Measurements from ENCODE around the gene RCBTB2. TPM values are rescaled to one million over a fixed set of nuclear protein-coding genes. Genes with fewer than 3 reads are reported as not detected.
A peak's percentile ranks its signal among the peaks of the same experiment; 100 is the strongest.

Gene RCBTB2
- total and polyA plus RNA-seq, 9 of the 15 experiments (the other 6 are each of a cell fraction or from before 2014, with no cell fraction given) = 0.91 to 3.3 (median 1.5) TPM

GRCh38 chr13:48532506-48533499, at the start of gene RCBTB2 (continued):
- TF ChIP-seq PRMT5 (CRISPR knock-in tag; IDR thresholded peaks at IDR 0.05) (no peak), TBP (optimal IDR thresholded peaks at IDR 0.05; ENCODE audit: low read depth, low read length) (peak; percentile 62), ZNF263 (CRISPR knock-in tag; IDR thresholded peaks at IDR 0.05; ENCODE audit: borderline replicate concordance) (no peak), CREM (IDR thresholded peaks at IDR 0.05; ENCODE audit: low read depth) (peak; percentile 38; the same call in 1 of the 2 replicates), HDGF (IDR thresholded peaks at IDR 0.05) (no peak), POLR2G (IDR thresholded peaks at IDR 0.05; ENCODE audit: low read depth, low read length) (peak; percentile 86), UBTF (IDR thresholded peaks at IDR 0.05; ENCODE audit: borderline replicate concordance in 1 of 2, low read depth in 2 of 2, low read length in 2 of 2) (0 out of 4 replicates have a peak, but pooled peaks of 1 of the 2 experiments have one; percentile 52), PHF21A (IDR thresholded peaks at IDR 0.05; ENCODE audit: borderline replicate concordance, low read depth) (no peak), SUPT5H (IDR thresholded peaks at IDR 0.05) (peak; percentile 72), ZNF174 (CRISPR knock-in tag; IDR thresholded peaks at IDR 0.05) (no peak), NR2C2 (CRISPR knock-in tag; IDR thresholded peaks at IDR 0.05) (no peak), NR2C2 (tag; IDR thresholded peaks at IDR 0.05) (peak; percentile 30), ZBTB40 (IDR thresholded peaks at IDR 0.05) (no peak), ZBTB40 (CRISPR knock-in tag; IDR thresholded peaks at IDR 0.05) (no peak)
